GM19193 (cell line): Measurements from ENCODE around the gene WFDC8.

ENCODE experiments used
- POLR2A ChIP-seq: IDR thresholded peaks from 4 replicates; pipeline ENCODE4 v1.6.1; 2011; ENCODE audit not compliant: insufficient read depth, insufficient read length; ENCODE audit errors: extremely low read depth

WFDC8 gene

DNA sequence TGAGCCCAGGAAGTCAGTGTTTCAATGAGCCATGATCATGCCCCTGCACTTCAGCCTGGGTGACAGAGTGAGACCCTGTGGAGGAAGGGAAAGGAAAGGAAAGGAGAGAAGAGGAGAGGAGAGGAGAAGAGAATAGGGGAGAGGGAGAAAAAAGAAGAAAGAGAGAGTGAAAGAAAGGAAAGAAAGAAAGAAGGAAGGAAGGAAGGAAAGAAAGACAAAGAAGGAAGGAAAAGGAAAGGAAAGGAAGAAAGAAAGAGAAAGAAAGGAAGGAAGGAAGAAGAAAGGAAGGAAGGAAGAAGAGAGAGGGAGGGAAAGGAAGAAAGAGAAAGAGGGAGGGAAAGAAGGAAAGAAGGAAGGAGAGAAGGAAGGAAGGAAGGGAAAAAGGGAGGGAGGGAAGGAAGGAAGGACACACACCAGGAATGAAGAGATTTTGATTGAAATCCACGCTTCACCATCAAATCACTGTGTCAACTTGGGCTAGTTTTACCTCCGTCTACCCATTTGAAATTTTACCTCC, 14.3 kb downstream of the WFDC8 start:
- no peak for TF ChIP-seq POLR2A

DNA sequence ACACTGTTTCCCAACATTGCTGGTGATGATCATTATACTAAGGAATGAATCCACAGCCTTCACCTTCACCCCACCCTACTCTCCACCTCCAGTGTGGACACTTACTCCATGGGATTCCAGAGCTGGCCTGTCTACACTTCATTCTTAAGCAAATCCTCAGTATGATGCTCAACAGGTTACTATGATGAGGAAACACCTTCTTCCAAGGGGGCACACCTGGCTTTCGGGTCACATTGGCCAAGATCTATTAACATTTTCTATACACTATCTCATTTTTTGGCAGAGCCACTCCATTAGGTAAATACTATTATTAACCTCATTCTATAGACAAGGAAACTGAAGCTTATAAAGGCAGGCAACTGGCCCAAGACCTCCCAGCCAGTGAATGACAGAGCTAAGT, 23.9 kb downstream of the WFDC8 start:
- no peak for TF ChIP-seq POLR2A

DNA sequence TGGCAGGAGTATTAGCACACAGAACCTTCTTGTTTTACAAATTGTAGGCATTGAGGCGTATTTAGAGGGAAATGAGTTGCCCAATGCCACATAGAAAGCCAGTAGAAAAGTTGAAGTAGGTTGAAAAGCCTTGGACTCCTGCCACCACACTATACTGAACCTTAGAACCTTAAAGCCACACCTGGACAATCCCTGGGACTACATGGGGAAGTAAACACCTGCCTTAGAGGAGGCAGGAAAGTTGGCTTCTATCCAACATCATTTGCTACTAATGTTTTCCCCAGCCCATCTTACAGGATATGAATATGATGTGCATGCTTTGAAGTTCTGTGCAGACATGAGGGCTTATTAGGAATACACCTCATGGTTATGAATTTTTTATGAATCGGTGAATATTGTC, 26.6 kb downstream of the WFDC8 start:
- TF ChIP-seq POLR2A = no peak

DNA sequence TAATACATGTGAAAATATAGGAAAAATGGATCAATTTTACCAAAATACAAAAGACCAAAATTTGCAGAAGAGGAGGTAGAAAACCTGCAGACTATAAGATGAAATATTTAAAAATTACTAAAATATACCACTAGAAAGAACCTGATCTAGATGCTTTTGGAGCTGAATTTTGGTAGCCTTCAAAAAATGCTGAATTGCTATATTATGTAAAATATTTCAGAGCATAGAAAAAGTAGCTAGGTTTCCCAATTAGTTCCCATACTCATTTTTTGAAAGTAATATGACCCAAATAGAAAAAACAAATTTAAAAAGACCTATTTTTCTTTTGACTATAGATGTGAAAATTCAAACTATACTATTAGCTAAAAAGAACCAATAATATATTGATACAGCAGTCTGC, 28.3 kb downstream of the WFDC8 start:
- TF ChIP-seq POLR2A = no peak

DNA sequence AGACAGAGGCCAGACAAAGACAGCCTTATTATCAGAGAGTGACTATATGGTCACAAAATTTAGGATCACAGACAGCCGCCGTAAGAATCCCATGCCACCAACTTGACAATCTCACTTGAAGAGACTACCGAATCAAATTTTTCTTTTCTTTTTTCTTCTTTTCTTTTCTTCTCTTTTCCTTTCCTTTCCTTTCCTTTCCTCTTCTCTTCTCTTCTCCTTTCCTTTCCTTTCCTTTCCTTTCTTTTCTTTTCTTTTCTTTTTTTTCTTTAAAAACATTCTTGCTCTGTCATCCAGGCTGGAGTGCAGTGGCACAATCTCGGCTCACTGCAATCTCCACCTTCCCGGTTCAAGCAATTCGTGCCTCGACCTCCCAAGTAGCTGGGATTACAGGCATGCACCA, 30.7 kb downstream of the WFDC8 start:
- no peak for TF ChIP-seq POLR2A

DNA sequence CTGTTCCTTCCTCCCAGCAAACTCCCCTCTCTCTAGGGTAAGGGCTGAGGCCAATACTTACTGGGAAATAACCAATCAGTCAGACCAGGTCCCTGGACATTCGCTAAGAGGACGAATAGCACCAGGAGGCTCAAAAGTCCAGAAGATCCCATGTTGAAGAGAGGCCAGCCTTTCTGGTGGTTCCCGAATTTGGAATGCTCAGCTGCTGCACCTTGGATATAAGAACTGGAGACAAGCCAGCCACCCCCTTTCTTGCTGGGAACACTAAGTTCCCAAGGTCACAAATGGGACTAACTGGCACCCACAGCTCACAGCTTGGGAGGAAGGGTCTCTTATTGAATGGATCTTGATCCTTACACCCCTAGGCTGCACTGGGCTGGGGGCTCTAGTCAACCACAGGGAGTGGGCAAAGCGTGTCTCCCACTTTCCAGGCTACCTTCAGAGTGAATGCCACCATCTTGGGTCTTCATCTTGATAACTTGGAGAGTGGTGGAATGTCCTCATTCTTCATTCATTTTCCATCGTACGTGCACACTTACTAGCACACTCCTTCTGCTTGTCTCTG, 31.8 kb downstream of the WFDC8 start, which contains the start of gene EPPIN:
Gene EPPIN, minus strand, starts transcription at position 196 of the 565 bp plus-strand sequence. Its CDS starts 44 bp downstream, at position 152.
- no peak for TF ChIP-seq POLR2A

DNA sequence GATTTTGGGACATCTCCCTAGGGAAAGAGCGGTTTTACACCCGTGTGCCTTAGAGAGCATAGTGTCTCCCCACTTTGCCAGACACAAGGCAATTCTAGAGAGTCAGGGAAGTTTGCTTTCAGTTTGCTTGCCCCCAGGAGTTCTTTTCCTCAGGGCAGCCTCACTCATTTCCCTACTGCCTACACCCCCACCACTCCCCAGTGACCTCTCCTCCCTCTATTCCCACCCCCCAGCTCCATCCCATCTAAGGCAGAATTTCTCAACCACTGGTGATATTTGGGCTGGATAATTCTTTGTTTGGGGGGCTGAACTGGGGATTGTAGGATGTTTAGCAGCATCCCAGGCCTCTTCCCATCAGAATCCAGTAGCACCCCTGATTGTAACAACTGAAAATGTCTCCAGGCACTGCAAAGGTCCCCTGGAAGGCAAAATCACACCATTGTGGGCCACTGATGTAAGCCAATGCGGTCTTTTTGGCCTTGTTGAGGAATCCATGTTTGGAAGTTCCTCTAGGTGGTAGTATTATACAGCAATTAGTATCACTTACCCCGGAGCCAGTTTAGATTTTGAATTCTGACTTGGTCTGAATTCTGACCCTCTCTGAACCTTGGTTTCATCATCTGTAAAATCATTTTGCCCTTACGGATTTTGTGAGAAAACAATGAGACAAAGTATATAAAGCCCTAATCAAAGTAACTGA, 33.2 kb downstream of the WFDC8 start:
- TF ChIP-seq POLR2A = no peak

DNA sequence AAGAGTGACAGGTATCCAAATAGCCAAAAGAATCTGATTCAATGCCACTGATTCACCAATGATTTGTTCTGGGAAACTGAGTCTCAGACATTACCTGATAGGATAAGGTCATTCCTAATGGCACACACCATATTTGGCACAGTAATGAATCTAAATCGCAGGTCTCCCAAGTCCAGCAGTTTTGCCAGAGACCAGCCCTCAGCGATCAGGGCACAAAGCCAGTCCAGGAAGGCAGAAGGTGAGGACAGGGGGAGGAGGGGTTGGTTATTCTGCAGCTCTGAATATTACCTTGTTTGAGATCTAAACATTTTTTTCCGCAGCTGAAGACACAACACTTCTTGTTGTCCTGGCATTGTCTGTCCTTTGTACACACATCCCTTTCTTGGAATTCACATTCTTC, 33.7 kb downstream of the WFDC8 start:
- TF ChIP-seq POLR2A = no peak

DNA sequence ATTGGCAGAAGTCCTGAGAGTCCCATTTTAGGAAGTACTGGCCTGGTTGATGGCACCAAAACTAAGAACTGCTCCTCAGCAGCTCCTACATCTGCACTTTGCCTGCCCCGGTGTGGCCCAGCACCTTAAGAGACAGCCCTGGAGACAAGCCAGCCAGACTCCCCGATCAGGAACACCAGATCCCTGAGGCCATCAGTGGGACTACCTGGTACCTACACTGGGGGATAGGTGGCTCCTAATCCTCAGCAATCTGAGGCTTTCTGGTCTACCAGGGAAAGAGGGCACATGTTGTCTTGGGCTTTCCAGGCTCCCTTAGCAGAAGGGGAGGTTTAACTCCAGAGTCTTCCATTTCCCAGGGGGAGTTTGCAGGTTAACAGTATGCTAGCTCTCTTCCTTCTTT, 39.7 kb downstream of the WFDC8 start, which contains the start of gene WFDC6:
Gene WFDC6, minus strand, starts transcription at position 101 of the 400 bp plus-strand sequence. Its CDS starts 75 bp downstream, at position 26.
- TF ChIP-seq POLR2A = no peak

DNA sequence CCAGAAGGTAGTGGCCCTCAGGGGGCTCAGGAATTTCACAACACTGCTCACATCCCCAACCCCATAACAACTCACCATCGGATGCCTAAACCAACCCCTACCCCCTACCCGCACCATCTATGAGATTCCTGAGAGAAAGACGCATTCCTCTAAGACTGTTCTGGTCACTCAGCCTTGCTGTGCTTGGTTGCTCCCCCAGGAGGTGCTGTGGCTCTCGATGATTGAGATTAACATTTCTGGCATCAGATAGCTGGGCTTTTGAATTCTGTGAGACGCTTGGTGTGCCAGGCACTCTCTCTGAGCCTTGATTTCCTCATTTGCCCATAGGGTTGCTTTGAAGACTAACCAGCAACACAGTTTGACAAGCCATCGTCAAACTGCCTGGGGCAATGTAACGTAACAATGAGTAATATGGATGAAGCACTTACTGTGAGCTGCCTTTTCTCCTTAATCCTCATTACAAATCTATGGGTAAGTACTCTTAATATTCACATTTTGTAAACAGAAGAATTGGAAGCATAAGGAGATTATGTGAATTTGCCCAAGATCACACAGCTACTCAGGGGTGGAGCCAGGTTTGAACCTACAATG, 40.8 kb downstream of the WFDC8 start:
- TF ChIP-seq POLR2A = no peak

DNA sequence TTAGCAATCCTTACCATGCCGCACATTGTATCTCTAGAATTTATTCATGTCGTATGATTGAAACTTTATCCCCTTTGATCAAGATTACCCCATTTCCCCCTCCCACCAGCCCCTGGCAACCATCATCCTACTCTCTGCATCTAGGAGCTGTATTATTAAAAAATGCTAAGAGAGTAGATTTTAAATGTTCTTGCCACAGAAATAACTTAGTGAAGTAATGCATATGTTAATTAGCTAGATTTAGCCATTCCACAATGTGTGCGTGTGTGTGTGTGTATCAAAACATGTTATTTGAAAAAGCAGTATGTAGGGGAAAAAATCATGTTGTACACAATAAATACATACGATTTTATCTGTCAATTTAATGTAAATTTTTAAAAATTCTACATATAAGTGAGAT, 51.8 kb downstream of the WFDC8 start:
- TF ChIP-seq POLR2A = no peak

DNA sequence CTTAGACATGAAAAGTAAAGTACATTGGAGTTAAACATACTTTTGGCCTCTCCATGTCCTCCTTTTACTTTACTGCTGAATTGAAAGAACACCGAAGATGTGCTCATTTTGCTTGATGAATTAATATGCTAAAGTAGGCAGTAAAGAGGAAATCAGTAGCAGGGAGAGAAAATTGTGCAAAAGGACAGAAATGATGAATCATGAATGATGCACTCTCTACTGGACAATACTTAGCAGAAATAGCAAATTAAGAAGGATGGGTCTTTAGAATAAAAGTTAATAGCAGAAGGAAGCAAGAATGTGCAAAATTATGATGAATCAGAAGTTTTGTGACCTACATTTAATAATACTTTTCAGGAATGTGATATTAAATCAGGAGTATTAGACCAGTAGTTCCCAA, 55.3 kb downstream of the WFDC8 start:
- no peak for TF ChIP-seq POLR2A

DNA sequence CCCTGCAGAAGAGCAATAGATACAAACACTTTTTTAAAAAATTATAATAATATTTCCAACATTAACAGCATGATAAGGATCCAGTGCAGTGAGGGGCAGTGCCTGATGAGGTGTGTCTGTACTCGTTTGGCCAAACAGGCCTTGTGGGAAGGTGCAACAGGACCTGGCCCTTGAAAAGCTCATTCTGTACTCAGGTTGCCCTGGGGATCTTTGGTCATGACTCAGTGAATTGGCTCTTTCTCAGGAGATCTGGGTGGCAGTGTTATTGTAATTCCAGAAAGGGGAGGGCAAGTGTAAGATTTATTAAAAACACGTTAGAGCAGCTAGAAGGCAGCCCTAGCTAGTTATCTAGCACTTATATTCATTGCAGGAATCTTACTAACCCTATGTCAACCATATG, 60.8 kb downstream of the WFDC8 start:
- no peak for TF ChIP-seq POLR2A

DNA sequence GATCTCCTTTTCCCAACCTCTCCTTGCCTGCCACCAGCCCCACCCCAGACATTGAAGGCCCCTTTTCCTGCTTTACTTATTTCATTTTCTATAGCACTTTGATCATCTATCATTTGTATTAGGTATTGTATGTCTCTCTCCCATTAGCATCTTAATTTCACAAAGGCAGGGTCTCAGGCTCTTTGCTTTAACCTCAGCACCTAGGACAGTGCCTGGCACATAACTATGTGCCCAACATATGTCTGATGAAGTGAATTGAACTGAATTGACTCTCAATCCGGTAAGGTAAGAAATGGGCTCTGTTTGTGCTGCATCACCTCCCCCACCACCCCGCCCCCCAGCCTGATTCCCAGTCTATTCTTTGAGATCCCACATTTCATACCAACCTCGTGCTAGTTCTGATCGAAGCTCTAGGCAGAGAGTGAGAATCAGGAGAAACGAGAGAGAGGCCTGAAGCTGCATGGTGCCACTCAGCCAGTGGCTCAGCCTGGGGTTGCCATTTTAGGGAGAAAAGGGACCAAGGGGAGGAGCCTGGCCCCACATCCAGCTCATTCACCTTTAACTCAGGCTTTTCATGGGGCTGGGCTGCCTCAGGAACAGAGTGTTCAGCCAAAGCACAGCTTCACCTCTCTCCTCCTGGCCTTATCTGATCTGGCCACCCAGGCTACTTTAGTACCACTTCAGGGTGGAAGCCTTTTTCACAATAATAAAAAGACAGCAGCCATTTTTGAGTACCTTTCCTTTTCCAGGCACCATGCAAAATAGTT, 63.8 kb downstream of the WFDC8 start, which contains the start of gene SPINT3:
Gene SPINT3, minus strand, starts transcription at position 476 of the 767 bp plus-strand sequence. Its CDS starts 14 bp downstream, at position 462.
- TF ChIP-seq POLR2A = no peak
